ENCODE measurements around the gene ODF2L.

The ODF2L gene

GRCh38 chr1:86318436-86318835, 77.7 kb downstream of the ODF2L start:
- 92 to 94% methylated on average over 3 of the region's 3 CpGs for WGBS, 2 experiments (ENCODE audit: insufficient coverage in 2 of 2)
- no peak overlapping the region for H3K27ac ChIP-seq (ENCODE audit: low read depth, low read length, severe bottlenecking)
- no peaks in the 10 kb centered on the region for H3K9me3 ChIP-seq (ENCODE audit: control insufficient read depth, low read length)
- H3K4me3 ChIP-seq (ENCODE audit: extremely low read depth, insufficient read depth, low read length, poor library complexity, severe bottlenecking), result no peak overlapping the region
- H3K36me3 ChIP-seq (ENCODE audit: control insufficient read depth, insufficient read depth, low read length), result no peaks in the 10 kb centered on the region
- H3K4me1 ChIP-seq (ENCODE audit: control insufficient read depth, insufficient read depth, low read length, poor library complexity, severe bottlenecking), result no peaks in the 10 kb centered on the region

GRCh38 chr1:86317926-86318325, 78.2 kb downstream of the ODF2L start:
- Histone ChIP-seq H3K36me3 (ENCODE audit: control insufficient read depth, insufficient read depth, low read length) (no peaks in the 10 kb centered on the region), H3K4me1 (ENCODE audit: control insufficient read depth, insufficient read depth, low read length, poor library complexity, severe bottlenecking) (no peaks in the 10 kb centered on the region), H3K9me3 (ENCODE audit: control insufficient read depth, low read length) (no peaks in the 10 kb centered on the region), H3K4me3 (ENCODE audit: extremely low read depth, insufficient read depth, low read length, poor library complexity, severe bottlenecking) (no peak overlapping the region), H3K27ac (ENCODE audit: low read depth, low read length, severe bottlenecking) (no peak overlapping the region)

DNA sequence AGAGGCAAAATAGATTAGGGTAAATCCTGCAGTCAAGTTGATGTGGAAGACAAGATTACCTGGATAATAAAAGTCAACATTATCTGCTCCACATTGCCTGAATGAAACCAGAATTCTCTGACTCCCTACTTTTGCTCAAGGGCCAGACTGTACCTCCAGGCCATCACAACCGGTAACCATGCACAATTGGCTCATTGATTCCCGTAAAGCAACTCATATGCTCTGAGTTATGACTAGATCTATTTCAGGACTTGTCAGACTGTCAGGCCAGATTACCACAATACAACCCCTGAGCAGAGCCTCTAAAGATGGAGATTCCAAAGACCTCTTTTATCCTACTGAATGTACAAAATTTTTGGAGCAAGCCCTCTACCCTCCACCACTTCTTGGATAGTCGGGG, 90.4 kb downstream of the ODF2L start:
- no peaks in the 10 kb centered on the region for H3K36me3 ChIP-seq (ENCODE audit: control insufficient read depth, insufficient read depth, low read length)
- no peak overlapping the region for H3K27ac ChIP-seq (ENCODE audit: low read depth, low read length, severe bottlenecking)
- H3K9me3 ChIP-seq (ENCODE audit: control insufficient read depth, low read length), result no peaks in the 10 kb centered on the region
- no peaks in the 10 kb centered on the region for H3K4me1 ChIP-seq (ENCODE audit: control insufficient read depth, insufficient read depth, low read length, poor library complexity, severe bottlenecking)
- WGBS, 2 experiments (ENCODE audit: insufficient coverage in 2 of 2), result 93 to 100% methylated on average over 2 to 3 of the region's 3 CpGs
- H3K4me3 ChIP-seq (ENCODE audit: extremely low read depth, insufficient read depth, low read length, poor library complexity, severe bottlenecking), result no peak overlapping the region

DNA sequence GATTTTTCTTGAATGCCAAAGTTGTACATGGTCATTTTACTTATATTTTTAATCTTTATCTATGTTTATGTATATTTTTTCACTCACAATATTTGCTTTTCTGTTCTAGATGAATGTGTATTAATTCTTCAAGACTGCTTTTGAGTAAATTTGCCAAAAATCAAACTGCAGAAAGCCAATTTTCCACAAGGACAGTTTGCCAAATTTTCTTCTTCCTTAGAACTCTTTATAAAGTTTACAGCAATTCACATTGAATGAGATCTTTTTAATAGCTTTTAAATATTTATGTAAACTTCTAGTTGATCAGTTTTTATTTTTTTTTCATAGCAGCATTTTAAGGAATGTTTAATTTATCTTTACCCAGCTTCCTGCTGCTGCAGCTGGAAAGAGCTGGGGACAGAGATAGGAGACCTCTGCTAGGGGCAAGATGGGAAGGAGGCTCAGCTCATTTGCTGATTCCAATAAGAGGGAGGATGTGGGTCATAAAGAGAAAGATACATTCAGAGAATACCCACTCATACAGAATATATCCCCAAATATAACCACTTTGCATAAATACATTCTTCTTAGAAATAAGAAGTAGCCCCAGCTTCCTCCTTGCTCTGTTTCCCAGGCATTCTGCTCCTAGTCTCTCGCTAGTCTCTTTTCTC, 93.0 kb downstream of the ODF2L start:
- 83 to 94% methylated on average over 1 of the region's 1 CpG for WGBS, 2 experiments (ENCODE audit: insufficient coverage in 2 of 2)
- H3K27ac ChIP-seq (ENCODE audit: low read depth, low read length, severe bottlenecking), result no peak overlapping the region
- no peaks in the 10 kb centered on the region for H3K36me3 ChIP-seq (ENCODE audit: control insufficient read depth, insufficient read depth, low read length)
- H3K4me1 ChIP-seq (ENCODE audit: control insufficient read depth, insufficient read depth, low read length, poor library complexity, severe bottlenecking), result no peaks in the 10 kb centered on the region
- H3K9me3 ChIP-seq (ENCODE audit: control insufficient read depth, low read length), result no peaks in the 10 kb centered on the region
- no peak overlapping the region for H3K4me3 ChIP-seq (ENCODE audit: extremely low read depth, insufficient read depth, low read length, poor library complexity, severe bottlenecking)

Measured in mesodermal cell (in vitro differentiated cells).